Measurements from ENCODE around the gene AUTS2.
A peak's percentile ranks its signal among the peaks of the same experiment; 100 is the strongest.
"Not testable (repeated sequence)": the region's sequence is repeated elsewhere in the genome, so short reads cannot be mapped to it uniquely, and the experiment has no call there.

AUTS2 gene

DNA sequence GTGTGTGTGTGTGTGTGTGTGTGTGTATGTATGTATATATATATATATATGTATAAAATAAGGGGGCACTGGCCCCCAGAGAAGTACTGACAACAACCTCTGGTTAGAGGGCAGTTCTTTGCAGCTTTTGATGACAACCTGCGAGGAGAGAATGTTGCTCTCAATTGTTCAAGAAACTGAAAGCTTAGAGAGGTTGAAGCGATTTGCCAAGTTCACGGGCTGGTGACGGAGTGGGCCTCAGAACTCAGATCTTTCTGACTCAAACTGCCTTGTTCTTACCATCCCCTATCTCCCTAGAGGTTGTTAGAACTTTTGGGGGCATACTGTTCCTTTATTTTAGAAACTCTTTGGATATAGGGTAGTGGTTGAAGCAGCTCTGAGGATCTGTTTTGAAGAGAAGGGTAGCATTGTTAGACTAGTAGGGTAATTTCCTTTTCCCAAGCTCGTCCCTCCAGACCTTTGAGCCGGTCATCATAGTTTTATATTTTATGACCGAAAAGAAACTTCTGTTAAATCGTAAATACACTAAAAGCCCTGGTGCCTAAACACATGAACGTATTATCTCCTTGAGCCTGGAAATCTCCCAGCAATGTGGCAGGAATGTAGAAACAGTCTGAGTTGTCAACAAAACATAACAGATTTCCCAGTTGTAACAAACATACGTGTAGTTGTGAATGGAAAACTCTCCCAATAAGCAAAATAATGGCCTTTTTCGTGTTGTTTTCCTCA is 992.0 kb downstream of the AUTS2 start:
- CTCF ChIA-PET: interaction anchor here (1.7 kb wide), 1 partner anchor 17 kb away, joined by 3 read pairs; no protein-coding TSS in a partner anchor
- TF ChIP-seq, protein P1, sequence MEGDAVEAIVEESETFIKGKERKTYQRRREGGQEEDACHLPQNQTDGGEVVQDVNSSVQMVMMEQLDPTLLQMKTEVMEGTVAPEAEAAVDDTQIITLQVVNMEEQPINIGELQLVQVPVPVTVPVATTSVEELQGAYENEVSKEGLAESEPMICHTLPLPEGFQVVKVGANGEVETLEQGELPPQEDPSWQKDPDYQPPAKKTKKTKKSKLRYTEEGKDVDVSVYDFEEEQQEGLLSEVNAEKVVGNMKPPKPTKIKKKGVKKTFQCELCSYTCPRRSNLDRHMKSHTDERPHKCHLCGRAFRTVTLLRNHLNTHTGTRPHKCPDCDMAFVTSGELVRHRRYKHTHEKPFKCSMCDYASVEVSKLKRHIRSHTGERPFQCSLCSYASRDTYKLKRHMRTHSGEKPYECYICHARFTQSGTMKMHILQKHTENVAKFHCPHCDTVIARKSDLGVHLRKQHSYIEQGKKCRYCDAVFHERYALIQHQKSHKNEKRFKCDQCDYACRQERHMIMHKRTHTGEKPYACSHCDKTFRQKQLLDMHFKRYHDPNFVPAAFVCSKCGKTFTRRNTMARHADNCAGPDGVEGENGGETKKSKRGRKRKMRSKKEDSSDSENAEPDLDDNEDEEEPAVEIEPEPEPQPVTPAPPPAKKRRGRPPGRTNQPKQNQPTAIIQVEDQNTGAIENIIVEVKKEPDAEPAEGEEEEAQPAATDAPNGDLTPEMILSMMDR (IDR thresholded peaks at IDR 0.05; ENCODE audit: insufficient read depth, low read length, missing control alignments): no peak

DNA sequence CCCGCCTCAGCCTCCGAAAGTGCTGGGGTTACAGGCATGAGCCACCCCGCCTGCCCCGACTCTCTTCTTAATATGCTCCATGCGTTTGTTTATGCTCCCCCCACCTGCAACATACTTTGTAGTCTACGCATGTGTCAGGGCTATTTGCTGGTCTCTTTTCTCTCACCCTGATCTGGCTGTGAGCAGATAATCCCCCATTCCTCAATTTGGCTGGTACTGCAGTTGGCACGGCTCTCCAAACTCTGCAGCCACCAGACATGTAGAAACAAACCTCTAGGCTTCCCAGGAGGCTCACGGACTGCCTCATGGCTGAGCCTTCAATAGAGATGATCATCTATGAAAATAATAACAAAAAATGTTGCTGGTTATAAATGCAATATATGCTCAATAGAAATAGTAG is 993.4 kb downstream of the AUTS2 start:
- DNase-seq (ENCODE audit: low read depth, low spot score): no peak
- H3K4me3 ChIP-seq (ENCODE audit: low read depth, low read length): no peak overlapping the region
- ChIA-PET POLR2A (no interaction called here), CTCF (no interaction called here)
- TF ChIP-seq, protein P1 (IDR thresholded peaks at IDR 0.05; ENCODE audit: insufficient read depth, low read length, missing control alignments): no peak

More for the DNA sequence above, 992.0 kb downstream of the AUTS2 start:
- DNase-seq (ENCODE audit: low read depth, low spot score): no peak
- POLR2A ChIA-PET: no interaction called here
- no peak overlapping the region for H3K4me3 ChIP-seq (ENCODE audit: low read depth, low read length)

GRCh38 chr7:70592171-70592570 is 993.9 kb downstream of the AUTS2 start:
- TF ChIP-seq, protein P1 (IDR thresholded peaks at IDR 0.05; ENCODE audit: insufficient read depth, low read length, missing control alignments): no peak

GRCh38 chr7:70594170-70594569 is 995.9 kb downstream of the AUTS2 start:
- POLR2A ChIA-PET: no interaction called here
- DNase-seq (ENCODE audit: low read depth, low spot score): no peak
- TF ChIP-seq, protein P1 (IDR thresholded peaks at IDR 0.05; ENCODE audit: insufficient read depth, low read length, missing control alignments): no peak
- H3K4me3 ChIP-seq (ENCODE audit: low read depth, low read length): no peak overlapping the region
- CTCF ChIA-PET: no interaction called here

More at GRCh38 chr7:70592171-70592570, 993.9 kb downstream of the AUTS2 start:
- DNase-seq (ENCODE audit: low read depth, low spot score): no peak
- no peak overlapping the region for H3K4me3 ChIP-seq (ENCODE audit: low read depth, low read length)
- ChIA-PET CTCF (no interaction called here), POLR2A (no interaction called here)

GRCh38 chr7:70594885-70595284 is 996.6 kb downstream of the AUTS2 start:
- ChIA-PET POLR2A (interaction anchor here (1.0 kb wide), 1 partner anchor 98 kb away, joined by 3 read pairs; no protein-coding TSS in a partner anchor), CTCF (interaction anchor here (1.4 kb wide), 1 partner anchor 101 kb away, joined by 4 read pairs; no protein-coding TSS in a partner anchor)
- H3K4me3 ChIP-seq (ENCODE audit: low read depth, low read length); DNase-seq (ENCODE audit: low read depth, low spot score): not testable (repeated sequence)

DNA sequence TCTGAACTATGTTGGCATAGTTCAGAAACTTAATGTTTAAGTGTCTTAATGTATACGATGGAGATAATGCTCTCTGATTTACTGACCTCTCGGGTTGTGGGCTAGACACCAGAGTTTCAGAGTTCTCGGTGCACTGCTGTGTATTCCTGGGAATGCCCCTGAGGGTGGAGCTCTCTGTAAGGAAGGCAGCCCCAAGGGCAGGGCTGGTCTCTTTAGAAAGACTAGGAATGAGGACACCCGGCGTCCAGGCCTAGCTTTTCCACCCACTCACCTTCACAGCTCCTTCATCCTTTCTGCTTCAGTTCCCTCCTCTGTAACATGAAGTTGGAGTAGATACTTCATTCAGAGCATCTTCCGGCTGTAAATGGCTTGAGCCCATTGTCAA is 997.1 kb downstream of the AUTS2 start:
- no peak for DNase-seq (ENCODE audit: low read depth, low spot score)
- H3K4me3 ChIP-seq (ENCODE audit: low read depth, low read length): peak overlapping the region; percentile 43
- POLR2A ChIA-PET: interaction anchor here (1.0 to 1.1 kb wide), 2 partner anchors 53 to 98 kb away, joined by 3 to 4 read pairs; no protein-coding TSS in a partner anchor

More for the DNA sequence above, 997.1 kb downstream of the AUTS2 start:
- TF ChIP-seq, protein P1 (IDR thresholded peaks at IDR 0.05; ENCODE audit: insufficient read depth, low read length, missing control alignments): no peak
- CTCF ChIA-PET: interaction anchor here (1.4 kb wide), 1 partner anchor 100 kb away, joined by 4 read pairs; no protein-coding TSS in a partner anchor
